H1 (cell line): ENCODE results near the gene ZSCAN18. TPM values are rescaled to one million over a fixed set of nuclear protein-coding genes. Genes with fewer than 3 reads are reported as not detected.

Experiments used
- MAX ChIP-seq: IDR thresholded peaks from 2 replicates; pipeline ENCODE4 v1.6.1; 2012; ENCODE audit warnings: inconsistent platforms
- polyA plus RNA-seq, 7 experiments: library from polyadenylated mRNA; depleted of rRNA in 3 of 7; stranded (reverse) in 5 of 7; unstranded in 2 of 7; fragments of >200 nt in 5 of 7; fragments of 200-250 nt in 2 of 7; gene quantifications; 1 replicate in 5 of 7; 2 replicates in 1 of 7; 4 replicates in 1 of 7; pipeline versions ENCODE4 v1.2.1 to v1.2.3, GENCODE V29; 2011 to 2013; ENCODE audit warnings: missing spikeins in 2 of 7, mixed read lengths in 2 of 7
- total RNA-seq: library from RNA; stranded (reverse); fragmentation: NEBNext Ultra II Directional; extraction: Animal tissue kit (Norgen Biotek cat#: 25700); gene quantifications from 2 replicates; pipeline ENCODE4 v1.2.1, GENCODE V29; 2021

The ZSCAN18 gene
- total and polyA plus RNA-seq, 2 of the 8 experiments (the other 6 are each of a cell fraction or from before 2014, with no cell fraction given) = 37.0 to 41.4 TPM

- peak; percentile 18; the same call in 1 of the 2 replicates for TF ChIP-seq MAX
Observed at GRCh38 chr19:58034477-58034793, 63.6 kb downstream of the ZSCAN18 start (continued).

Other genes starting within 250 kb of the ZSCAN18 start
- gene ZNF587, start 248.4 kb downstream of the ZSCAN18 start, total RNA-seq = 41.5 and 42.1 TPM in 2 replicates
- 17.4 and 18.1 TPM in 2 replicates for gene ZNF587, start 248.4 kb downstream of the ZSCAN18 start, polyA plus RNA-seq (2011; rRNA removed)
- 90.7 and 90.9 TPM in 2 replicates for gene ZNF814, start 209.2 kb downstream of the ZSCAN18 start, total RNA-seq
- 99.6 and 110 TPM in 2 replicates for gene ZNF814, start 209.2 kb downstream of the ZSCAN18 start, polyA plus RNA-seq (2011; rRNA removed)
- gene ZNF417, start 181.6 kb downstream of the ZSCAN18 start, total RNA-seq = 19.2 and 19.7 TPM in 2 replicates
- gene ZNF417, start 181.6 kb downstream of the ZSCAN18 start, polyA plus RNA-seq (2011; rRNA removed) = 4.4 and 5.4 TPM in 2 replicates
- gene ZNF418, start 162.8 kb downstream of the ZSCAN18 start, total RNA-seq = 18.5 and 18.8 TPM in 2 replicates
- 8.1 and 10.5 TPM in 2 replicates for gene ZNF418, start 162.8 kb downstream of the ZSCAN18 start, polyA plus RNA-seq (2011; rRNA removed)
- gene ZNF256, start 150.5 kb downstream of the ZSCAN18 start, total RNA-seq = 13.5 and 14.2 TPM in 2 replicates
- 5.7 and 6.1 TPM in 2 replicates for gene ZNF256, start 150.5 kb downstream of the ZSCAN18 start, polyA plus RNA-seq (2011; rRNA removed)
- gene C19orf18, start 123.7 kb downstream of the ZSCAN18 start, total RNA-seq = 0.98 and 0.99 TPM in 2 replicates
- 0.08 and 0.12 TPM in 2 replicates for gene C19orf18, start 123.7 kb downstream of the ZSCAN18 start, polyA plus RNA-seq (2011; rRNA removed)
- gene ZNF606, start 95.4 kb downstream of the ZSCAN18 start, total RNA-seq = 17.5 and 19.3 TPM in 2 replicates
- 5.2 and 10.2 TPM in 2 replicates for gene ZNF606, start 95.4 kb downstream of the ZSCAN18 start, polyA plus RNA-seq (2011; rRNA removed)
- gene ZSCAN1, start 64.2 kb downstream of the ZSCAN18 start, total RNA-seq = 0.69 and 1.2 TPM in 2 replicates
- gene ZSCAN1, start 64.2 kb downstream of the ZSCAN18 start, polyA plus RNA-seq (2011; rRNA removed) = 4.3 and 6.4 TPM in 2 replicates
- gene ZNF135, start 38.9 kb downstream of the ZSCAN18 start, total RNA-seq = 5.2 and 5.3 TPM in 2 replicates
- 6.9 and 7.9 TPM in 2 replicates for gene ZNF135, start 38.9 kb downstream of the ZSCAN18 start, polyA plus RNA-seq (2011; rRNA removed)
- 11.2 and 12.0 TPM in 2 replicates for gene ZNF329, start 52.6 kb upstream of the ZSCAN18 start, total RNA-seq
- gene ZNF329, start 52.6 kb upstream of the ZSCAN18 start, polyA plus RNA-seq (2011; rRNA removed) = 5.0 and 5.8 TPM in 2 replicates
- 25.1 and 27.7 TPM in 2 replicates for gene ZNF274, start 84.8 kb upstream of the ZSCAN18 start, total RNA-seq
- gene ZNF274, start 84.8 kb upstream of the ZSCAN18 start, polyA plus RNA-seq (2011; rRNA removed) = 13.3 and 14.2 TPM in 2 replicates
- gene ZNF544, start 130.7 kb upstream of the ZSCAN18 start, total RNA-seq = 54.5 and 60.8 TPM in 2 replicates
- 47.9 and 48.8 TPM in 2 replicates for gene ZNF544, start 130.7 kb upstream of the ZSCAN18 start, polyA plus RNA-seq (2011; rRNA removed)
- gene ZNF8, start 180.7 kb upstream of the ZSCAN18 start, total RNA-seq = 20.5 and 21.5 TPM in 2 replicates
- 9.2 and 9.8 TPM in 2 replicates for gene ZNF8, start 180.7 kb upstream of the ZSCAN18 start, polyA plus RNA-seq (2011; rRNA removed)
- 30.6 and 31.5 TPM in 2 replicates for gene ERVK3-1, start 207.1 kb upstream of the ZSCAN18 start, total RNA-seq
- gene ERVK3-1, start 207.1 kb upstream of the ZSCAN18 start, polyA plus RNA-seq (2011; rRNA removed) = 28.1 and 29.9 TPM in 2 replicates
- 3.1 and 3.2 TPM in 2 replicates for gene ZSCAN22, start 228.8 kb upstream of the ZSCAN18 start, total RNA-seq
- gene ZSCAN22, start 228.8 kb upstream of the ZSCAN18 start, polyA plus RNA-seq (2011; rRNA removed) = 2.6 and 3.3 TPM in 2 replicates